HepG2 (cell line): ENCODE results near the gene PPP2R1B. TPM values are rescaled to one million over a fixed set of nuclear protein-coding genes. Genes with fewer than 3 reads are reported as not detected.

ENCODE experiments used
- CENPX ChIP-seq: sonication (generic); formaldehyde crosslinking; IDR thresholded peaks from 2 replicates; pipeline ENCODE4 v1.9.0; 2021; ENCODE audit warnings: mild to moderate bottlenecking, missing genetic modification reagents, moderate library complexity
- FOSL2 ChIP-seq: sonication (generic); formaldehyde crosslinking; IDR thresholded peaks from 2 replicates; pipeline ENCODE4 v1.4.0; 2020; ENCODE audit warnings: missing genetic modification reagents
- HIC2 ChIP-seq: sonication (generic); formaldehyde crosslinking; IDR thresholded peaks from 2 replicates; pipeline ENCODE4 v1.9.0; 2022; ENCODE audit warnings: low read depth, missing genetic modification reagents
- KLF9 ChIP-seq: IDR thresholded peaks from 2 replicates; pipeline ENCODE4 v1.6.1; 2016; ENCODE audit warnings: low read depth
- MEIS2 ChIP-seq: sonication (generic); formaldehyde crosslinking; IDR thresholded peaks from 2 replicates; pipeline ENCODE4 v1.9.0; 2021; ENCODE audit warnings: mild to moderate bottlenecking, missing genetic modification reagents
- NBN ChIP-seq: fragments of 450-650 bp; conservative IDR thresholded peaks from 2 replicates; pipeline ENCODE4 v1.6.1; 2017
- NFIC ChIP-seq: IDR thresholded peaks from 2 replicates; pipeline ENCODE4 v1.6.1; 2012; ENCODE audit warnings: mild to moderate bottlenecking, low read length, inconsistent platforms
- POLR2A ChIP-seq, 2 experiments: IDR thresholded peaks; 2 replicates each; pipeline ENCODE4 v1.6.1; 2011; ENCODE audit warnings: low read depth in 2 of 2, low read length in 2 of 2, mild to moderate bottlenecking in 1 of 2, moderate library complexity in 1 of 2; ENCODE audit not compliant: insufficient read depth in 1 of 2
- RORA ChIP-seq: sonication (generic); formaldehyde crosslinking; IDR thresholded peaks from 2 replicates; pipeline ENCODE4 v1.5.0; 2020; ENCODE audit warnings: mild to moderate bottlenecking, missing genetic modification reagents, moderate library complexity
- SCMH1 ChIP-seq: sonication (generic); formaldehyde crosslinking; IDR thresholded peaks from 2 replicates; pipeline ENCODE4 v1.9.0; 2021; ENCODE audit warnings: missing genetic modification reagents, mild to moderate bottlenecking, borderline replicate concordance
- SMARCE1 ChIP-seq: fragments of 450-650 bp; IDR thresholded peaks from 2 replicates; pipeline ENCODE4 v1.6.1; 2017; ENCODE audit warnings: borderline replicate concordance
- SNAI1 ChIP-seq: sonication (generic); formaldehyde crosslinking; IDR thresholded peaks from 2 replicates; pipeline ENCODE4 v1.5.0; 2020; ENCODE audit warnings: mild to moderate bottlenecking, missing genetic modification reagents, borderline replicate concordance
- TEAD3 ChIP-seq: optimal IDR thresholded peaks from 2 replicates; pipeline ENCODE3; 2016; ENCODE audit warnings: borderline replicate concordance
- TRAFD1 ChIP-seq: sonication (generic); formaldehyde crosslinking; IDR thresholded peaks from 2 replicates; pipeline ENCODE4 v1.5.1; 2020; ENCODE audit warnings: missing genetic modification reagents, mild to moderate bottlenecking, borderline replicate concordance
- ZHX1 ChIP-seq: sonication (generic); formaldehyde crosslinking; IDR thresholded peaks from 2 replicates; pipeline ENCODE4 v1.8.1; 2022; ENCODE audit warnings: low read depth, mild to moderate bottlenecking, missing genetic modification reagents
- ZNF331 ChIP-seq: sonication (generic); formaldehyde crosslinking; IDR thresholded peaks from 2 replicates; pipeline ENCODE4 v1.4.0; 2020; ENCODE audit warnings: missing genetic modification reagents
- ZNF598 ChIP-seq: sonication (generic); formaldehyde crosslinking; IDR thresholded peaks from 2 replicates; pipeline ENCODE4 v1.5.1; 2020; ENCODE audit warnings: mild to moderate bottlenecking, missing genetic modification reagents, borderline replicate concordance
- ZNF703 ChIP-seq: sonication (generic); formaldehyde crosslinking; IDR thresholded peaks from 2 replicates; pipeline ENCODE4 v1.5.1; 2020; ENCODE audit warnings: missing genetic modification reagents, mild to moderate bottlenecking, moderate library complexity, borderline replicate concordance
- ZNF800 ChIP-seq: sonication (generic); formaldehyde crosslinking; IDR thresholded peaks from 2 replicates; pipeline ENCODE4 v1.4.0; 2020; ENCODE audit warnings: missing genetic modification reagents
- polyA plus RNA-seq, 8 experiments: library from polyadenylated mRNA; depleted of rRNA in 3 of 8; stranded (reverse) in 7 of 8; unstranded in 1 of 8; fragments of >200 nt; fragmentation: Illumina TruSeq in 4 of 8; extraction: Trizol in 4 of 8; gene quantifications; 2 replicates each; pipeline versions ENCODE4 v1.2.1 to v1.2.3, GENCODE V29; 2011 to 2016; ENCODE audit warnings: low read depth in 4 of 8, missing spikeins in 1 of 8, mixed read lengths in 1 of 8; ENCODE audit not compliant: insufficient read depth in 1 of 8
- total RNA-seq, 5 experiments: library from RNA; depleted of rRNA; stranded (reverse); fragments of >200 nt; fragmentation: Illumina TruSeq; extraction: Trizol; gene quantifications; 2 replicates each; pipeline ENCODE4 v1.2.3, GENCODE V29; 2016; ENCODE audit warnings: low read depth in 1 of 5

The PPP2R1B gene
- total and polyA plus RNA-seq, 2 of the 13 experiments (the other 11 are each of a cell fraction or from before 2014, with no cell fraction given) = 22.1 to 56.8 TPM

GRCh38 chr11:111777094-111778046, 11.2 kb upstream of the PPP2R1B start (continued):
- peak; percentile 39; the same call in 1 of the 2 replicates for TF ChIP-seq FOSL2
- no peak for TF ChIP-seq KLF9 (CRISPR knock-in tag)
- no peak for TF ChIP-seq SCMH1
- TF ChIP-seq HIC2 = no peak
- TF ChIP-seq ZNF800 = no peak; the same call in 1 of the 2 replicates
- no peak for TF ChIP-seq SMARCE1
- peak; percentile 53 for TF ChIP-seq TEAD3 (CRISPR knock-in tag)
- TF ChIP-seq SNAI1 (CRISPR knock-in tag) = no peak
- TF ChIP-seq NBN = no peak
- no peak for TF ChIP-seq RORA (CRISPR knock-in tag)
- 0 out of 2 replicates have a peak, but pooled peaks have one; percentile 34 for TF ChIP-seq MEIS2 (CRISPR knock-in tag)
- no peak for TF ChIP-seq ZHX1
- TF ChIP-seq ZNF331 (CRISPR knock-in tag) = 0 out of 2 replicates have a peak, but pooled peaks have one; percentile 12
- TF ChIP-seq NFIC = peak; percentile 57; the same call in 1 of the 2 replicates
- TF ChIP-seq POLR2A (IDR thresholded peaks at IDR 0.05; ENCODE audit: insufficient read depth in 1 of 2, low read depth in 2 of 2, low read length in 2 of 2) = 0 out of 4 replicates have a peak, but pooled peaks of 1 of the 2 experiments have one; percentile 39
- TF ChIP-seq ZNF703 (CRISPR knock-in tag) = no peak
- TF ChIP-seq ZNF598 (CRISPR knock-in tag) = no peak
- no peak for TF ChIP-seq TRAFD1 (CRISPR knock-in tag)
- no peak for TF ChIP-seq CENPX (CRISPR knock-in tag)
